K562 (cell line): ENCODE measurements around the gene CPLX3.

ENCODE experiments used
- JUND ChIP-seq, 2 experiments: IDR thresholded peaks; 2 replicates in 1 of 2; 3 replicates in 1 of 2; pipeline ENCODE4 v1.6.1; 2011; ENCODE audit warnings: borderline replicate concordance in 2 of 2, low read depth in 2 of 2, low read length in 2 of 2, improper control_type of control experiment in 1 of 2, missing biosample characterization in 1 of 2, missing genetic modification characterization in 1 of 2, missing genetic modification reagents in 1 of 2
- NBN ChIP-seq: fragments of 450-650 bp; IDR thresholded peaks from 2 replicates; pipeline ENCODE4 v1.6.1; 2016; ENCODE audit warnings: low read depth, mild to moderate bottlenecking
- TF ChIP-seq, protein P1 (sequence below), 3 experiments: IDR thresholded peaks in 2 of 3; conservative IDR thresholded peaks in 1 of 3; 2 replicates each; pipeline ENCODE4 v1.5.1; 2011 to 2012; ENCODE audit warnings: low read length in 3 of 3, mild to moderate bottlenecking in 3 of 3, control low read depth in 2 of 3, improper control_type of control experiment in 1 of 3, inconsistent platforms in 1 of 3, low read depth in 1 of 3, mixed read lengths in 1 of 3, moderate library complexity in 1 of 3; ENCODE audit not compliant: insufficient read depth in 2 of 3

DNA sequence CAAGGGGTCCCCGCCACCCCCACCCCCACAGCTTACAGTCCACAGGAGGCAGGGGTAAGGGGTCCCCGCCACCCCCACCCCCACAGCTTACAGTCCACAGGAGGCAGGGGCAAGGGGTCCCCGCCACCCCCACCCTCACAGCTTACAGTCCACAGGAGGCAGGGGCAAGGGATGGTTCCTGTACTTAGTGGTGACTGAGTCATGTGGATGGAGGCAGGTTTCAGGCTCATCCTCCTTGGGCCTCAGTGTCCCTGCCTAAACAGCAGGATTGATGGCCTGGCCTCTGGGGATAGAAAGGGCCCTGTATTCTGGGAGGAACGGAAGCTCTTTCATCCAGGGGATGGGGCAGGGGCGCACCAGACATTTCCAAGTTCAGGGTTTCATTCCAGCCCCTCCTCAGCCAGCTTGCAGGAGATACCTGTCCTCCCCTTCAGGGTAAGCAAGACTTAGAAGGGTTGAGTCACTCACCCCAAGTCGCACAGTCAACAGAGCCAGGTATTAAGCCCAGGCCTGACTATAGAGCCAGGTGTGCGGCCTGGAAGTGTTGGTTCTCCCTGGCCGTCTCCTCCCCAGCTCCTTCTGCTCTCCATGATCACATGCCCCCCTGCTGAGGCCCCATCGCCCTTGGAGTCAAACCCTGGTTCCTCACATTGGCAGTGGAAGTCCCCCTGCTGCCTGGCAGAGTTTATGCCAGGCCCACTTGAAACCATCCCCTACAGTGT, 32.0 kb upstream of the CPLX3 start:
- TF ChIP-seq JUND (IDR thresholded peaks at IDR 0.05; ENCODE audit: borderline replicate concordance, low read depth, low read length): no peak
- TF ChIP-seq JUND (tag; IDR thresholded peaks at IDR 0.05; ENCODE audit: borderline replicate concordance, low read depth, low read length): no peak
- no peak for TF ChIP-seq NBN
- TF ChIP-seq, protein P1, sequence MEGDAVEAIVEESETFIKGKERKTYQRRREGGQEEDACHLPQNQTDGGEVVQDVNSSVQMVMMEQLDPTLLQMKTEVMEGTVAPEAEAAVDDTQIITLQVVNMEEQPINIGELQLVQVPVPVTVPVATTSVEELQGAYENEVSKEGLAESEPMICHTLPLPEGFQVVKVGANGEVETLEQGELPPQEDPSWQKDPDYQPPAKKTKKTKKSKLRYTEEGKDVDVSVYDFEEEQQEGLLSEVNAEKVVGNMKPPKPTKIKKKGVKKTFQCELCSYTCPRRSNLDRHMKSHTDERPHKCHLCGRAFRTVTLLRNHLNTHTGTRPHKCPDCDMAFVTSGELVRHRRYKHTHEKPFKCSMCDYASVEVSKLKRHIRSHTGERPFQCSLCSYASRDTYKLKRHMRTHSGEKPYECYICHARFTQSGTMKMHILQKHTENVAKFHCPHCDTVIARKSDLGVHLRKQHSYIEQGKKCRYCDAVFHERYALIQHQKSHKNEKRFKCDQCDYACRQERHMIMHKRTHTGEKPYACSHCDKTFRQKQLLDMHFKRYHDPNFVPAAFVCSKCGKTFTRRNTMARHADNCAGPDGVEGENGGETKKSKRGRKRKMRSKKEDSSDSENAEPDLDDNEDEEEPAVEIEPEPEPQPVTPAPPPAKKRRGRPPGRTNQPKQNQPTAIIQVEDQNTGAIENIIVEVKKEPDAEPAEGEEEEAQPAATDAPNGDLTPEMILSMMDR (IDR thresholded peaks at IDR 0.05 in 2 of 3, conservative IDR thresholded peaks at IDR 0.05 in 1 of 3; ENCODE audit: insufficient read depth in 2 of 3, low read depth in 1 of 3, low read length in 3 of 3): no peak
